ENCODE data around the gene TAC4.

Gene TAC4, protein sequence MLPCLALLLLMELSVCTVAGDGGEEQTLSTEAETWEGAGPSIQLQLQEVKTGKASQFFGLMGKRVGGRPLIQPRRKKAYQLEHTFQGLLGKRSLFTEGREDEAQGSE

DNA sequence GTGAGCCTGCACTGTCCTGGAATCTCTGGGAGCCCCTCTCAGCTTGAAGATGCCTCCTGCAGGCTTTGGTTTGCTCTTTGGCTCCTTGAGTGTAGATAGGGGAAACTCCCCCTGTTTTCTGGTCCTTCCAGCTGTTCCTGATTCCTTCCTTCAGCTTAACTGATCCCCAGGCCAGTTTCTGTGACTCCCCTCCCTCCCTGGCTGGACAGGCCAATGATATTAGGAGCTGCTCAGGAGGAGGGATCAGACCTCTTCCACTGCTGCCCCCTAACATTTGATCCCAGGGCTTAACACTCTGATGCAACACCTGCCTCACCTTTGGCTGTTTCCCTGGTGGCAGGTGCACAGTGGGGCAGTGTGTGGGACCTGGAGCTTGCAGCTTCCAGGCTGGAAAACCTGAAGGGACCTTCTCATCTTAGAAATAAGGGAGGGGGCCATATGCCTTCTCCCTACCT, at the start of gene TAC4:
TAC4 (minus strand) TSS at position 51 of the 455 bp plus-strand sequence. CDS start 52 bp downstream, outside the sequence.
- FAIRE-seq = no peak

DNA sequence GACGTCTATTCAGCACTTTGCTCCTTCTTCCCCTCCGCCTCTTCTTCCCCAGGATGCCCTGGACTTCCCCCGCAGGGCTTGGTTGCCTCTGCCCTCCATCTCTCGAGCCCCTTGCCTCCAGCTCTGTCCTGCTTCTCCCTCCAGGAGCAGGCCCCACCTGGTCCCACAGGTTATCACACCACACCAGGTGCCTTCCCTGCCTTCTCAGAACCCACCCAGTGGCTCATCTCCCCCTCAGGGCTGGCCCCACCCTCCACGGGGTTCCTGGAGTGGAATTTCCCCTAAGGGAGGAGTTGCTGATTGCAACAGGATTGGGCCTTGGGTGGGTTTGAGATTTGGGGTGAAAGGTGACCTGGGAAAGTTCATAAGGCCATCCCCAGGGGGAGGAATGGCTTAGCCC, 49.0 kb upstream of the TAC4 start:
- no peak for FAIRE-seq

DNA sequence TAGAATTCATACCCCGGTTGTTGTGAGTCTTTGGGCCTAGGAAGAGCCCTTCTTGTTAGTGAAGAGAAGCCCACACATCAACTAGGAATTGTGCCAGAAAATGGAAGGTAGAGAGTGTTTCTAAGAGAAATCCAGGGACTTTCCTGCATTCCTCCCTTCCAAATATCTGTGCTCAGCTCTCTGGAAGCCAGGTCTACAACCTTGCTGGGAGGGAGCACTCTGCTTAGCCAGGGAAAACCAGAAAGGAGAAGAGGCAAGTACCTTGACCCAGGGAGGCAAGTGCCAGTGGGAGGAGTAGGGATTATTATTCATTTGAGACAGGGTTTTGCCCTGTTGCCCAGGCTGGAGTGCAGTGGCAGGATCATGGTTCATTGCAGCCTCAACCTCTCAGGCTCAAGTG, 48.4 kb upstream of the TAC4 start:
- FAIRE-seq = no peak

DNA sequence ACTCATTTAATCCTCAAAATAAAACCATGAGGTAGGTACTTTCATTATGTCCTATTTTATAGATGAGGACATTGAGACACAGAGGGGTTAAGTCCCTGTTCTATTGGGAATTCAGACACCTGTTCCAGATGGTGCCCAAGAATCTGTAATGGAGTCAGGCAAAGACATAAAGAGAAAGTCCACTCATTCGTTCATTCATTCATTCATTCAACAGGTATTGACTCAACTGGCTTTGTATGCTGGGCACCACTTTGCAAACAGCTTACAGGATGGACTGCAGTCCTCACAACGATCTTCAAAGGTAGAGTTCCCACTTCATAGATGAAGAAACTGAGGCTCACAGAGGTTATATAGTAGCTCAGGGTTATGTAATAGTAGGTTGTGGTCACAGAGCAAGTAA, 47.9 kb upstream of the TAC4 start:
- no peak for FAIRE-seq

DNA sequence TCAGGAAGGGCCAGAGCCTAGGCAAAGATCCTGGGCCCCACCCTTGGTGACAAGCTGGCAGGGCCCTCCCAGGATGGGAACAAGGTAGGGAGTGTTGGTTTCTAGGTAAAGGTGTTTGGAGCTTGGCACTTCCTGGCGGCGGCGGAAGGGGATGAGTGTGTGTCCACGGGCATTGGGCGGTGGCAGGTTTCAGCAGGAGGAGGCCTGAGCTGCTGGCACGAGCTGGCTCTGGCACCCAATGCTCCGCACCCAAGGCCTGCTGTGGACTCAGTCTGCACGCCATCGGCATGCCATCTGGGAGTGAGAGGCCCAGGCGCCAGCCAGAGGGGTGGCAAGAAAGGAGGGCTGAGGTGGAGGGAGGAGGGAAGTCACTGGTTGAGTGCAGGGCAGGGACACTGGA, 46.9 kb upstream of the TAC4 start:
- FAIRE-seq = no peak

DNA sequence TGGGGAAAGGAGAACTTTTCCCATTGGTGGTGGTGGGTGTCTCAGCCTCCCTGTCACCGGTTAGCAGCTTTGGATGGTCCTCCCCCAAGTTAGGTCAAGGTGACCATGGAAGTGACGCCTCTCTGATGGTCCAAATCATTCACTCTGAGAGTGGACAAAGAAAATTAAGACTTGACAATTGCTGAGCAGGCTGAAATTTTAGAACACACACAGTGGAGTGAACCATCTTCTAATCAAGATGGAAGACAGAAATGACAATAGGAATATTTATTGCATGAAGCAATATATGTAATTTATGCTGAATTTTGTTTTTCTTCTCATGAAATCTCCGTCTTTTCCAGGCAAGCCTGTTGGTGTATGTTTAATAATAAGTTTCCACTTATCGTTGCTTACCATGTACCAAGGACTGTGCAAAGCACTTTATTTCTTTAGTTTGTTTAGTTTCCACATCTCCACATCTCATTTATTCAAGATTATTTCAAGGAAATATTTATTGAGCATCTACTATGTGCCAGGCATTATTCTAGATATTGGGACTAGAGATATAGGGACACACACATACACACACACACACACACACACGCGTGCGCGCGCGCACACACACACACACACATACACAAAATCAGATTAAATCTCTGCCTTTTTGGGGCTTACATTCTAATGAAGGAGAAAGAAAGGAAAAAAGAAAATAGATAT, 44.0 kb upstream of the TAC4 start:
- no peak for FAIRE-seq

DNA sequence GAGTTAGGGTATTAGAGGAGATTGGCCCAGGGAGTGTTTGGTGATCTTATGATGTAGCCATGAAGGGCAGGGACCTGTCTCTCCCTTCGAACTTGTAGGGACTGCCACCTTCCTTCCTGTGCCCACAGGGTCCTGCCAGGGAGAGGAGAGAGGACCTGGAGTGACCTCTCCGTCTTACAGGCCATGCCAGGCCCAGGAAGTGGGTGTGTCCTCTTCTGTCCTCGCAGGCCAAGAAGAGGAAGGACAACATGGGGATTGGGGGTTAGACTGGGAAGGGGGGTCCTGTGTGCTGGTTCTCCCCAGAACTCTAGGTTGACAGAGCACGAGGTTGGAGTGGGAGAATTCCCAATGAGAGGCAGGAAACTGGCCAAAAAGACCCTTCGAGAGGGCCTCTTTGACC, 43.4 kb upstream of the TAC4 start:
- FAIRE-seq = no peak

DNA sequence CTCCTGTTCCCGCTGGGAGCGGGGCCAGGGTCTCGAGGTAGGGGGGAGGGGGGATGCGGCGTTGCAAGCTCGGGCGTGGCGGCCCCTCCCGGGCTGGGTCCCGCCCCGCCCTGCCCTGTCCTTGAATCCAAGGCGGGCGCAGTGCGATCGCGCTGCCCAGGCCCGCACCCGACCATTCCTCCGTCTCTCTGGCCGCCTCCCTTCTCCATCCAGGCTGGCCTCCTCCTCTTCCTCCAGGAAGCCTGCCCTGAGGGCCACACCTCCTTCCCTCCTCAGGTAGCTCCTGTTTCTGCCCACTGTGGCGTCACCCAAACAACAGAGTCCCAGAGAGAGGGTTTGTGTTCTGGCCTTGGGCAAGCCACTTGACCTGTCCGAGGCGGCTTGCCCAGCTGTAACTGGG, 43.0 kb upstream of the TAC4 start:
- FAIRE-seq = no peak

DNA sequence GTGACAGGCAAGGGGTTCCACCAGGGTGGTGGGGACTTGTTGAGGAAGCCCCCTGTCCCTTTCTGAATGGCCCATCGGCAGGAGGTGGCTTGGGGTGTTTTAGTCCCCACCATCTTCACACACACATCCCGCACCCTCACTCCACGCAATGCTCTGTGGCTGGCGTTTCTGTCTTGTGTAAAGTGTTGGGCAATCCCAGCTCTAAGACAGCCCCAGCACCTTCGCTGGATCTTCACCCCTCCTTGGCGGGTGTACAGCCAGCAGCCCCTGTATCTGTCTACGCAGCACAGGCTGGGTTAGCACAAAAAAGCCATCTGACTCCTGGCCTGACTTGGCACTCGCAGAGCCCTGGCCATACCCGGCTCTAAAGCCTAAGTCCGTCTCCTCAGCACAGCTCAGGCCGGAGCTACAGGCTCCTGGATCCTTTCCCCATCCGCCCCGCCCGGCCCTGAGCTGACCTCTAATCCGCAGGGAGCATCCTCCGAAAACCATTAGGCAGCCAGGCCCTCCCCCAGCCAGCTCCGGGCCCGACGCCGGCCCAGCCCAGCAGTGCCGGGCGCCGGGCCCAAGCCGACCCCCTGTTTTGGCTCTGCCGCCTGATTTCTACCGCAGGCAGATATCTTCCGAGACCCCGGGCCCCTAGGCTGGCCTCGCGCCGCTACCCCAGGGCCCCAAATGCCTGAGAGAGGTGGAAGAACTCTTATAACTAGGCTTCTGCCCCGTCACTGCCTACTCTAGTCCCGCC, 42.4 kb upstream of the TAC4 start:
- FAIRE-seq = no peak

DNA sequence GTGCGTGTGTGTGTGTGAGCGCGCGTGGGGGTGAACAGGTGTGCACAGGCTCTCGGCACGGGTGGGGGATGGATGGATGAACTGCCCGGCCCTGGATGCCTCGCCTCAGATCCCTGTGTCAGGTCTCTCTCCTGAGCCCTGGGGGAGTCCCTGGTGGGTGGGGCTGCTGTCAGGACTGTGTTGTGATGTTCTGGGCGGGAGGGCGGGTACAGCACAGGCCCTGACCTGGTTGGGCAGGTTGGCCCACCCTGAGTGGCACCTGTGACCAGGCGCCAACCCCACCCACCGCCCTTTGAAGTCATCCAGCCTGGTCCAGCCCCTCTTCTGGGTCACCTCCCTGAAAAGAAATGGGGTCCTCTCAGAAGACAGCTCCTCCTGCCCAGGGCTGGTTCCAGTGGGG, 41.6 kb upstream of the TAC4 start:
- FAIRE-seq = no peak

DNA sequence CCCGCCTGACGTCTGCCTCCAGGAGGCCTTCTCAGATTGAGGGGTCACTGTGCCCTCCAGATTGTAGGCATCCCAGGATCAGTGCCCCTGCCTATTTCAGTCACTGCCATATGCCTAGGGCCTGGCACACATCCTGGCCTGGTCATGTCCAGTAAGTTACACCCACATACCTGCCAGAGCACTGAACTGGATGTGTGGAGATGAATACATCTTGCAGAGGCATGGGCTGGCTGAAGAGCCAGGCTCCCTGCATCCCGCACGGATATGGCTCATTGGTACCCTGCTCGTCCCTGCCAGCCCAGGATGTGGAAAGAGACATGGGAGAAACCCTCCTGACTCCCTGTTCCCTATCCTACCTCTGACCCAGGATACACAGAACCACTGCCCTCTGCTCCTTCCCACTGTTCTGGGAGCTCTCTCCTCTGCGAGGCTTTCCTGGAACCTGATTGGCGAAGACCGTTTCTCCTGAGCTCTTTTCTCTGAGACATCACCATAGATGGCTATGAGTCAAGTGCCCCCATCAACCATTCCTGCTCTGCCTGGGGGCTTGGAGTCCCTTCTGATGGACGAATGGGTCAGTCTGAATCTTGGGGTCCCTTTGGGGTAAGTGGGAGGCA, 40.0 kb upstream of the TAC4 start:
- FAIRE-seq = no peak

DNA sequence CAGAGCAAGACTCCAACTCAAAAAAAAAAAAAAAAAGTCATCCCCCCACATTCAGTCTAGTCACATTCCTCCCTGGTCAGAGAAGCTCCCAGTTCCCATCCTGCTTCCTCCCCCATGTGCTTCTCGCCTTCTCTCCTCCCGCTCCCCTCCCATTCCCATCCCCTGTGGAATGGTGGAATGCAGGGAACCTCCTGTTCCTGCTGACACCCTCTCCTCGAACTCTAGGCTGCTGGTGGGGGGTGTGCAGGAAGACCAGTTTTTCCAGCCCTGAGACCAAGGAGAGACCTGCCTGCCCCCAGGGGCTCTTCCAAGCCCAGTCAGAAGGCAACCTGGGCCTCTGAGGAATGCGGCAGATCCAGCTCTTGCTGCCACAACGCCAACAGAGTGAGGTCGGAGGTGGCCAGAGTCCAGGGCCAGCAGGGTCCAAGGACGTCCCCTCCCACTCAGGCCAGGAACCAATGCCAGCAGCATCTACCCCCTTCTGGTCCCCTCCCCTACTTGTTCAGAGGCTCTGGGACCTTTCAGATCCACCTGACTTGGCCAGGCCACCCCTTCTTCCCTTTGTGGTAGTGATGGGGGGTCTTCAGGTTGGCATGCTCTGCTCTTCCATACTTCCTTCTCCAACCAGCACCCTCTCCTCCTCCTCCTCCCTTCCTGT, 39.3 kb upstream of the TAC4 start:
- no peak for FAIRE-seq

DNA sequence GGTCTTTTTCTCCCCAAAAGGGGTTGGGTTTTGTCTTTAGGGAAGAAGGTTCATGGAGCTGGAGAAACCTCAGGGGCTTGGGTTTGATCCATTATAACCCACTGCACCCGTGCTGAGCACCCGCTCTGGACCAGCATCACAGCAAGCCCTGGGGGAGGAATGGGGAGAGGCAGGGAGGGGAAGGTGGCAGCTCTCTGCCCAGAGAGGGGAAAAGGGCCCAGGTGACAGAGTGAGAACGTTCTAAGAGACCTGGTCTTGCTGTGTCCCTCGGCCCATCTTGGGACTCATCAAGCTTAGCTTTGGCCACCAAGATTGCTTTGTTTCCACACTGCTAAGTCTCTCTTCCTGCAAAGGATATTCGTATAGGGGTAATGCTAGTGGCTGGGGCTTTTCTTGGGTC, 38.2 kb upstream of the TAC4 start:
- FAIRE-seq = no peak

DNA sequence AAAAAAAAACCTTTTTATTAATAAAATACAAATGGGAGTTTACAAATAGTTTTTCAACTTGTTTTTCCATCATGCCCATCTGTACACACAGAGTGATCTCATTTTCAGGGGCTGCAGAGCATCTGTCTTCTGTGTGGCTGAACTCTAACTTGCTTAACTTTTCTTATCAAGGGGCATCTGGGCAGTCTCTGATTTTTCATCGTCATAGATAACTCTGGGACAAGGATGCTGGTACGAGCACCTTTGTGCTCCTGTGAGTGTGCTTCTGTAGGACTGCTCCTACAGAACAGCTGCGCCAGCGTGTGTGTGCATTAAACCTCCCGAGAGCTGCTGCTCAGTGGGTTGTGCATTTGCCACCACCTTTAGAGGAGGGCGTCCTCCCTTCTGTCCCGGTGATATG, 34.6 kb upstream of the TAC4 start:
- no peak for FAIRE-seq

DNA sequence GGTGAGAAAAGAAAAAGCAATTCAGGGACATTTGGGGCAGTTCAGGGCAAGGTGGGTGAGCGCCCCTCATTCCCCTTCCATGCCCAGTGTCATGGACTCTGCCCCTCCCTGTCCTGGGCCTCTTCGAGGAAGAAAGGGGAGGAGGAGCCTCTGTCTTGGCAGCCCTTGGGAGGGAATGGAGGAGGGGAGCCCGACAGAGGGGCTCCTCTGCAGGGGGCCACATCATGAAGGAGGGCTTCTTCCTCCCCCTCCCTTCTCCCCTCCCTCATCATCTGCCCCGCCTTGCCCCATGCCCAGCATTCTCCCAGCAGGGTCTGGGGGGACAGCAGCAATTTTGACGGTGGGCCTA, 33.2 kb upstream of the TAC4 start:
- no peak for FAIRE-seq

DNA sequence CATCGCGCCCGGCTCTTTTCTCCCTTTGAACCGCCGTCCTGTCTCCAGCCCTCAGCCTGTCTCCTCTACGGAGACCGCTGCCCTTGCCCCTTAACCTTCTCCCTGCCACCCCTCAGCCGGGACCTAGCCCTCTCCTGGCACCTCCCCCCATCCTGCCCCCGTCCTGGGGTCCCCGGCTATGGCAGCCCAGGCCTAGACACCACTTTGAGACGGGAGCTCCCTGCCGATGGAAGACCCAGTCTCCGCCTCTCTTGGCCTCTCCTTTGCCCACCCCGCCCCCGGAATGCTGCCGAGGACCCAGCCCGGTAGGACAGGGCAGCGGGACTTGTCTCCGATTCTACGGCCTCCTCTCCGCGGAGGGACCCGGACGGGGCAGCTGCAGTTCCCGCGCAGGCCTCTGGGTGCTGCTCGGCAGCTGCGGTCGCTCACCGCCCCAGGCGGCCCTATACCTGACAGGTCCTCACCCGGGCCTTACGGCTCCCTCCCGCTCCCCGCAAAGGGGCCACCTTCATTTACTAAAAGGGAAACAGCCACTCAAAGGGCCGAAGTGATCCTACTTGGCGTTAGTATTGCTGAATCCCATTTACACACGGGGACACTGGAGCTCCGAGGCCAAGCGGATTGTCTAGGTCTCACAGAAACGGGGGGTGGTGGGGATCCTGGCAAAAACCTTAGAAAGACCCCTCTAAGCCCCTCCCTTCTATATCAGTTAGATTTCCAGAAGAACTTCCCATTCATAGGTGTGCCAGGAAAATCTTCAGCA, 32.6 kb upstream of the TAC4 start:
- peak; percentile 51 for FAIRE-seq

DNA sequence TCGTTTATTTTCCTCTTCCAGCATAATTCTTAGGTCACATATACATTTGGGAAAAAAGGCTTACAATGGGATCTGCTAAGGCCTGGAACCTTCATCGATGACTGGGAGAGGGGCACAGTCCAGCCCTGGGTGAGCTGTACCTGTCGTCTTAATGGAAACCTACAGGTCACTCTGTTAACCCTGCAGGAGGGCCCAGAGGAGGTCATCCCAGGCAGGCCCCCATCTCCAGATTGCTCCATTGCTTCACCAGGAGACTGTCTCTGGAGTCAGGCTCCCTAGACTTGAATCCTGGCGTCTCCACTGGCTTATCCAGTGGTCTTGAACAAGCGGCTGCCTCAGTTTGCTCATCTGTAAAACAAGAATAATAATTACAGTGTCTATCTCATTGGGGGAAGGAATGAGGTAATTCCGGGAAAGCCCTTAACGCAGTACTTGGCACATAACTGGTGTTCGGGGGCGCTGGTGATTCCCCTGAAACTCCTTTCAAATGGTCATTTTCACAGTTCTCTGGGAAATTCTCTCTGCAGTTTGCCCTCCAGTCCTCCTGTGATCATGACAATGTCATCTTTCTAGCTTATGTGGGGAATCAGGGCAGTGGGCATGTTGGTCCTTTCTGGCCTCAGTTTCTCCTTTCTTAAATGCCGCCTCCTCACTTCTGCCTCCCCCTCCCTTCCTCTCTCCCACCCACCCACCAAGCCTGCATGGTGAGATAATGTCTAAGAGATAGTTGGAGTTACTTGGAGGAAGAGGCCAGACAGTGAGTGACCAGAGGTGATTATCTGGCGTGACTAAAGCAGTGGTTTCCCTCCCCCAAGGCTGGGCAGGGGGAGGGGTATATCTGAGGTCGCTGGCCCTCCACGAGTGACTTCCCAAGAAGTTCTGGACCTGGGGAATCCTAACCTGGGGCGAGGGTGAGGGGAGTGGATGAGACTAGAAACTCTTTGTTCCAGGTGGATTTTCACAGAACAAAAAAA, 31.3 kb upstream of the TAC4 start:
- no peak for FAIRE-seq

DNA sequence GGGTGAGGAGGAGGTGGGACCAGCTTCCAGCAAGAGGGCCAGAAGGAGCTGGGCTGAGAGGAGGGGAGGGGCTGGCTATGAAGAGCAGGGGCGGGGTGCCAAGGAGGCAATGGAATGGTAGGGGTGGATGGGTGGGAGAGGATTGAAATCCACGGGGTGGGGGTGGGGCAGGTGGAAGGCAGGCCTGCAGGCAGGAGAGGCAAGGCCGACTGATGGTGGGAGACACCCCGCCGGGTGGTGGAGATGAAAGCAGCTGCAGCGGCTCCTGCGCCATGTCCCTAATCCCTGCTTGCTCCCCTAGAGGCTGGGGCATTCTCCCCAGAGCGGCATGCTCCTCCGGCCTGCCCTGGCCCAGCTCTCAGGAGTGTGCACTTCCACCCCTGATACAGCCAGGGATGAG, 27.8 kb upstream of the TAC4 start:
- no peak for FAIRE-seq

DNA sequence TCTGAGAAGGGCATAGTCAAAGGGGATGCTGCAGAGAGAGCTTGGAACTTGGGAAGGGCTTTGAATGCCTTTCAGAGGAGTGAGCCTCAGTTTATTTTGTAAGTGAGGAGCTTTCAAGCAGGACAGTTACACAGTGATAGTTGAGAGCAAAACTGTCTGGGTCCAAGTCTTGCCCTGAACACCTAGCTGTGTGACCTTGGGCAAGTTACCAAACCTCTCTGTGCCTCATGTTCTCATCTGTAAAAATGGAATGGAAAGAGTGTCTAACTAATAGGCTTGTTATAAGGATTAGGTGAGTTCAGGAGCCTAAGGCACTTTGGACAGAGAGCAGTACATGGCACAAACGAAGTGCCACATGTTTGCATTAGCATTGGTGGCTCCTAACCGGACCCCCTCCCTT, 27.0 kb upstream of the TAC4 start:
- FAIRE-seq = no peak

DNA sequence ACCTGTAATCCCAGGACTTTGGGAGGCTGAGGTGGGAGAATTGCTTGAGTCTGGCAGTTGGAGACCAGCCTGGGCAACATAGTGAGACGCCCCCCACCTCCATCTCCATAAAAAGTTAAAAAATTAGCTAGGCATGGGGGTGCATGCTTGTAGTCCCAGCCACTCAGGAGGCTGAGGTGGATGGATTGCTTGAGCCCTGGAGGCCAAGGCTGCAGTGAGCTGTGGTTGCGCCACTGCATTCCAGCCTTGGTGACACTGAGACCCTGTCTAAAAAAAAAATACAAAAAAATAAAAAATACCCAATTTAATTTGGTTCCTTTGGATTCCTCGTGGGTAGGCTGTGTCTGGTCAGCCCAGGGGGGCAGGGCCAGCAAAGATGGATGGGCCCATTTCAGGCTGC, 26.1 kb upstream of the TAC4 start:
- no peak for FAIRE-seq

DNA sequence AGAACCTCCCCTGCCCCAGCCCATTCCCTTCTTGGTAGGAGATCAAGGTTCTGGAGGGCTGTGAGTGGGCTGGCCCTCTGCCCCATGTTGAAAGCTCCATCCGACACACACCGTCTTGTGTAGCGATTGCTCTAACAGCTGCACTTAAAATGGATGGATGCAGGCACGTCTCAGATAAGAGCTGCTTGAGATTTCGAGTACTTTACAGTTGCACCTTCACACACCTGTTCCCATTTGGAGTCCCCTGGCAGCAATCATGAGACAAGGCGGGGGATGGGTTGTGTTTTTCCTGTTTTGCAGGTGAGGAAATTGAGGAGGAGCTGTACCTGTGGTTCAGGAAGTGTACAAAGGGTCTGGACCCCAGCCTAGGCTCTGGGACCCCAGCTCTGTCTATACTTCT, 25.6 kb upstream of the TAC4 start:
- no peak for FAIRE-seq

Measured in G401.6 (cell line).